Skeletal muscle cell (primary cell): ENCODE data around the gene ILK.

ENCODE experiments used
- DNase-seq: peaks from one replicate; pipeline ENCODE4 v3.0.0-alpha.2; 2010; ENCODE audit warnings: low read depth
- H3K4me3 ChIP-seq: 2 replicates; pipeline ENCODE4 v1.5.1; 2011; ENCODE audit warnings: low read depth, mild to moderate bottlenecking, control low read depth, low read length, moderate library complexity

Gene ILK

GRCh38 chr11:6616596-6617250 is 13.1 kb downstream of the ILK start:
- H3K4me3 ChIP-seq: no peak overlapping the region

GRCh38 chr11:6617315-6617781 is 13.8 kb downstream of the ILK start:
- no peak for DNase-seq

More at GRCh38 chr11:6616596-6617250, 13.1 kb downstream of the ILK start:
- DNase-seq: no peak

GRCh38 chr11:6618117-6619003 is 14.8 kb downstream of the ILK start:
- DNase-seq: peak; percentile 35
- peak overlapping the region; percentile 93 for H3K4me3 ChIP-seq

More at GRCh38 chr11:6617315-6617781, 13.8 kb downstream of the ILK start:
- H3K4me3 ChIP-seq: no peak overlapping the region

- peak within 1 kb of the TSS; percentile 93 for H3K4me3 ChIP-seq
- peak; percentile 78 for DNase-seq
These were observed 15.6 kb downstream of the ILK start, which contains the start of gene TPP1 for GRCh38 chr11:6619004-6619745. Gene TPP1, minus strand, starts transcription at chr11:6619422. Its CDS starts 22 bp downstream, at chr11:6619400.

GRCh38 chr11:6620636-6621035 is 17.1 kb downstream of the ILK start:
- H3K4me3 ChIP-seq: no peak overlapping the region

GRCh38 chr11:6621711-6622211 is 18.2 kb downstream of the ILK start:
- no peak for DNase-seq
- H3K4me3 ChIP-seq: no peak overlapping the region

More at GRCh38 chr11:6620636-6621035, 17.1 kb downstream of the ILK start:
- no peak for DNase-seq

GRCh38 chr11:6622261-6623171 is 18.9 kb downstream of the ILK start:
- no peak overlapping the region for H3K4me3 ChIP-seq
- DNase-seq: no peak

GRCh38 chr11:6623391-6624363 is 20.1 kb downstream of the ILK start:
- no peak overlapping the region for H3K4me3 ChIP-seq
- no peak for DNase-seq

- H3K4me3 ChIP-seq: no peak overlapping the region
- DNase-seq: no peak
These were observed 21.7 kb downstream of the ILK start for GRCh38 chr11:6625156-6625831.

GRCh38 chr11:6625832-6626420 is 22.4 kb downstream of the ILK start:
- no peak for DNase-seq
- no peak overlapping the region for H3K4me3 ChIP-seq

GRCh38 chr11:6626971-6627761 is 23.6 kb downstream of the ILK start:
- H3K4me3 ChIP-seq: no peak overlapping the region
- DNase-seq: no peak

- no peak for DNase-seq
- H3K4me3 ChIP-seq: no peak overlapping the region
These were observed 24.2 kb downstream of the ILK start for GRCh38 chr11:6627762-6628241.

- DNase-seq: no peak
- H3K4me3 ChIP-seq: no peak overlapping the region
These were observed 25.0 kb downstream of the ILK start for GRCh38 chr11:6628526-6628925.

- DNase-seq: no peak
- H3K4me3 ChIP-seq: no peak overlapping the region
These were observed 26.0 kb downstream of the ILK start for GRCh38 chr11:6629573-6629891.

- DNase-seq: no peak
- no peak overlapping the region for H3K4me3 ChIP-seq
These were observed 26.5 kb downstream of the ILK start for GRCh38 chr11:6629892-6630631.
